Gastrocnemius medialis (tissue), 4 donors: Measurements from ENCODE around the gene SSR4.

Experiments
- POLR2A ChIP-seq, 2 donors: fragments of 450-650 bp; IDR thresholded peaks; one replicate each; pipeline ENCODE4 v1.6.1; 2017; ENCODE audit warnings: antibody characterized with exemption in 2 of 2, mild to moderate bottlenecking in 2 of 2, moderate library complexity in 2 of 2
- TF ChIP-seq, protein P1 (sequence below), 5 experiments: fragments of 450-650 bp in 3 of 5; fragments of 200-600 bp in 2 of 5; sonication (generic) in 2 of 5; IDR thresholded peaks in 4 of 5; conservative IDR thresholded peaks in 1 of 5; 1 replicate in 4 of 5; 2 replicates in 1 of 5; pipeline ENCODE4 v1.5.1; 2016 to 2019; ENCODE audit warnings: antibody characterized with exemption in 5 of 5, mild to moderate bottlenecking in 3 of 5, moderate library complexity in 3 of 5

DNA sequence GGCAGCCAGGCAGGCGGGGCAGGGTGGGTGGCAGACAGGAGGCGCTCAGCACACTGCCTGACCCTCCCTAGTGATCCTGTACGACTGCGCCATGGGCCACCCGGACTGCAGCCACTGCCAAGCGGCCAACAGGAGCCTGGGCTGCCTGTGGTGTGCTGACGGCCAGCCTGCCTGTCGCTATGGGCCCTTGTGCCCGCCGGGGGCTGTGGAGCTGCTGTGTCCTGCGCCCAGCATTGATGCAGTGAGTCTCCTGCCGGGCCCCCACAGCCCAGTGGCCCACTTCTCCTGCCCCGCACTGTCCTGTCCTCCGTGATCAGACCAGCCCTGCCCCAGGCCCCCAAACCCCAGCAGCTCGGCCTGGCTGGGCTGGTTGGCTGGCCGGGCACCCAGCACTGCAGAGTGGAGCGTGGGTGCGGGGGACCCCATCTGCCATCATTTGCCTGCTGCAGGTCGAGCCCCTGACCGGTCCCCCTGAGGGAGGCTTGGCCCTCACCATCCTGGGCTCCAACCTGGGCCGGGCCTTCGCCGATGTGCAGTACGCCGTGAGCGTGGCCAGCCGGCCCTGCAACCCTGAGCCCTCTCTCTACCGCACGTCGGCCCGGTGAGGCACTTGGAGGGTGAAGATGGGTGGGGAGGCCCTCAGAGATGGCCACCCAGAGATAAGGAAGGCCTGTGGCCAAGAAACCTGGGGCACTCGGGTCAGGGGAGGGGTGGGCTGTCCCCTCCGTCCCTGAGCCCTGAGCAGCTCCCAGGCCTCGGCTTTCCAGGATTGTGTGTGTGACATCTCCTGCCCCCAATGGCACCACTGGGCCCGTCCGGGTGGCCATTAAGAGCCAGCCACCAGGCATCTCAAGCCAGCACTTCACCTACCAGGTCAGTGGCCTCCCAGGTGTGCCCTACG, 22.8 kb upstream of the SSR4 start:
- TF ChIP-seq, protein P1, sequence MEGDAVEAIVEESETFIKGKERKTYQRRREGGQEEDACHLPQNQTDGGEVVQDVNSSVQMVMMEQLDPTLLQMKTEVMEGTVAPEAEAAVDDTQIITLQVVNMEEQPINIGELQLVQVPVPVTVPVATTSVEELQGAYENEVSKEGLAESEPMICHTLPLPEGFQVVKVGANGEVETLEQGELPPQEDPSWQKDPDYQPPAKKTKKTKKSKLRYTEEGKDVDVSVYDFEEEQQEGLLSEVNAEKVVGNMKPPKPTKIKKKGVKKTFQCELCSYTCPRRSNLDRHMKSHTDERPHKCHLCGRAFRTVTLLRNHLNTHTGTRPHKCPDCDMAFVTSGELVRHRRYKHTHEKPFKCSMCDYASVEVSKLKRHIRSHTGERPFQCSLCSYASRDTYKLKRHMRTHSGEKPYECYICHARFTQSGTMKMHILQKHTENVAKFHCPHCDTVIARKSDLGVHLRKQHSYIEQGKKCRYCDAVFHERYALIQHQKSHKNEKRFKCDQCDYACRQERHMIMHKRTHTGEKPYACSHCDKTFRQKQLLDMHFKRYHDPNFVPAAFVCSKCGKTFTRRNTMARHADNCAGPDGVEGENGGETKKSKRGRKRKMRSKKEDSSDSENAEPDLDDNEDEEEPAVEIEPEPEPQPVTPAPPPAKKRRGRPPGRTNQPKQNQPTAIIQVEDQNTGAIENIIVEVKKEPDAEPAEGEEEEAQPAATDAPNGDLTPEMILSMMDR (IDR thresholded peaks at IDR 0.05 in 4 of 5, conservative IDR thresholded peaks at IDR 0.05 in 1 of 5): no peak
- no peak for TF ChIP-seq POLR2A (IDR thresholded peaks at IDR 0.05)
